ENCODE measurements around the gene NSUN4. TPM values are rescaled to one million over a fixed set of nuclear protein-coding genes. Genes with fewer than 3 reads are reported as not detected.

Gene NSUN4
- total and polyA plus RNA-seq, 4 donors = 12.2 to 17.5 (median 13.8) TPM

DNA sequence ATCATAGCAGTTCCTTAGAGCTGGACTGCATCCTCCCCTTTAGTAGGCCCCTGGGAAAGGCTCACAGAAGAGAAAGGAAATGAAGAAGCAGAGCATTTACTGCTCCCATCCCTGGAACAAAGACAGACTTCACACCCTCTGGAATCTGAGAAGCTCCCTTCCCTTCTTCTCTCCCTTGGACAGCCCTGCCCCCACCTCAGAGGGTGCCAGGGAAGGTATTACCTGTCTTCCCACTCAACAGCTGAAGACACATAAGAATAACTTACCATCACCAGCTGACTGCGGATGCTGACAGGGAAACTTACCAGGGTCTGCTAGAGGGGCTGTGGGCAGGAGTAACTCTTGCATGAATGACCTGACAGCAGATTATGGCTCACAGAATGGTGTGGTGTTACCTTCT is 39.4 kb downstream of the NSUN4 start:
- WGBS (ENCODE audit: insufficient coverage) = no CpG with 5 or more reads among the region's 1 CpG
- Histone ChIP-seq H3K27me3 (ENCODE audit: control insufficient read depth, insufficient read depth, low read length) (no peaks in the 10 kb centered on the region), H3K27ac (ENCODE audit: low read depth, low read length) (no peak overlapping the region), H3K4me1 (ENCODE audit: control insufficient read depth, insufficient read depth, low read length) (no peaks in the 10 kb centered on the region), H3K36me3 (ENCODE audit: control insufficient read depth, insufficient read depth, low read length) (no peaks in the 10 kb centered on the region), H3K9me3 (ENCODE audit: control insufficient read depth, insufficient read depth, low read length) (no peaks in the 10 kb centered on the region), H3K4me3 (ENCODE audit: low read depth, low read length) (no peak overlapping the region)
- DNase-seq (ENCODE audit: low read depth in 4 of 6, low spot score in 6 of 6) = no peak

DNA sequence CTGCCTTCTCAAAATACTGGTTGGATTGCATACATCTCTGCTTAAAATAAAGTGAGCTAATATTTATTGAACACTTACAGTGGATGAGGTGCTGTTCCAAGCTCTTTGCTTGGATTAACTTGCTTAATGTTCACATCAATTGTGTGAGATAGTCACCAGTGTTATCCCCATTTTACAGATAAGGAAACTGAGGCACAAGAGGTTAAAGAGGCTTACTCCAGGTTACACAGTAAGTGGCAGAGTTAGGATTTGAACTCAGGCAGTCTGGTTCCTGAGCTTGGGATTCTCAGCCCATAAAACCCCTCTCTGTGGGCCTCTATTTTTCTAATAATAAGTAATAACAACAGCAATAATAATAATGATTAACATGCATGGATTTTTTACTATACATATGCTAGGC is 39.9 kb downstream of the NSUN4 start:
- no peaks in the 10 kb centered on the region for H3K27me3 ChIP-seq (ENCODE audit: control insufficient read depth, insufficient read depth, low read length)
- no peaks in the 10 kb centered on the region for H3K4me1 ChIP-seq (ENCODE audit: control insufficient read depth, insufficient read depth, low read length)
- H3K36me3 ChIP-seq (ENCODE audit: control insufficient read depth, insufficient read depth, low read length) = no peaks in the 10 kb centered on the region
- no peaks in the 10 kb centered on the region for H3K9me3 ChIP-seq (ENCODE audit: control insufficient read depth, insufficient read depth, low read length)
- DNase-seq (ENCODE audit: low read depth in 4 of 6, low spot score in 6 of 6) = no peak
- H3K27ac ChIP-seq (ENCODE audit: low read depth, low read length) = no peak overlapping the region
- no peak overlapping the region for H3K4me3 ChIP-seq (ENCODE audit: low read depth, low read length)

DNA sequence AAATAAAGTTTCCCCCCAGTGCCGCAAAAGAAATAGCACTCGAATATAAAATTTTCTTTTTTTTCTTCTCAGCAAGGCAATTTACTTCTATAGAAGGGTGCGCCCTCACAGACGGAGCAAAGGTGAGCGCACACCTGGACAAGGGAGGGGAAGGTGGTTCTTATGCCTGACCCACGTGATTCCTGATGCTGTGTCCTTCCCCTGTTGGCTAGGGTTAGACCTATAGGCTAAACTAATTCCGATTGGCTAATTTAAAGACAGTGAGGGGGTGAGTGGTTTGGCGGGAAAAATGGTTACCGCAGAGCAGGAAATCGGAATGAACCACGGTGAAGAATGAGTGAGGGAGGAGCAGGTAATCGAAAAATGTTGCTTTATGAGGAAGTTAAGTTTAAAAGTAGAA is 52.9 kb downstream of the NSUN4 start:
- peak in 1 of 6 donors; percentile 52 for DNase-seq (ENCODE audit: low read depth in 4 of 6, low spot score in 6 of 6)
- no peak overlapping the region for H3K27ac ChIP-seq (ENCODE audit: low read depth, low read length)
- H3K27me3 ChIP-seq (ENCODE audit: control insufficient read depth, insufficient read depth, low read length) = no peaks in the 10 kb centered on the region
- 70% methylated on average over 10 of the region's 12 CpGs for WGBS (ENCODE audit: insufficient coverage)
- H3K9me3 ChIP-seq (ENCODE audit: control insufficient read depth, insufficient read depth, low read length) = no peaks in the 10 kb centered on the region
- H3K4me1 ChIP-seq (ENCODE audit: control insufficient read depth, insufficient read depth, low read length) = peaks cover 27% of the 10 kb centered on the region
- no peaks in the 10 kb centered on the region for H3K36me3 ChIP-seq (ENCODE audit: control insufficient read depth, insufficient read depth, low read length)
- H3K4me3 ChIP-seq (ENCODE audit: low read depth, low read length) = peak overlapping the region; percentile 55

DNA sequence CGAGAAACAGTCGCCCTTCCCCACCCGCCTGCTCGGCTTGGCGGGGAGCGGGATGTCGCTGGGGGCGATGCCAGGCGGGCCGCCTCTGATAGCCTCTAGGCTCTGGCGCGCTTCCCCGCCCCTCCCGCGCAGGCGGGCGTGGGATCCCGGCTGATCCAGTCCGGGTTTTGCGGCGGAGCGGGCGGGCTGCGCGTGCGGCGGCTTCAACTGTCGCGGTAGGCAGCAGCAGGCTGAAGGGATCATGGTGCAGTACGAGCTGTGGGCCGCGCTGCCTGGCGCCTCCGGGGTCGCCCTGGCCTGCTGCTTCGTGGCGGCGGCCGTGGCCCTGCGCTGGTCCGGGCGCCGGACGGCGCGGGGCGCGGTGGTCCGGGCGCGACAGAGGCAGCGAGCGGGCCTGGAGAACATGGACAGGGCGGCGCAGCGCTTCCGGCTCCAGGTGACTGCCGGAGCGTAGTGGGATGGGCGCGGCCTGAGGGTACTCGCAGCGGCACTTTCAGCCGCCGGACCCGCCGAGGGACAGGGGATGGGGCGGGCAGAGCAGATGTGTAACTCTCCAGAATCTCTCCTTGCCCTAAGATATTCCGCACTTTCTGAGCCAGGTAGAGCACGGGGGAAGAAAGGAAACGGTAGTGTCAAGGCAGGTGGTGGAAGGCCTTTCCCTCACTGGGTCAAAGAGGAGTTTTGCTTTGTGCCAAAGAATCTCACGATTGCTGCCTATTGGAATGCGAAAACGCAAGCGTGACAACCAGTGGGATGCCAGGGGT is 53.7 kb downstream of the NSUN4 start, which contains the start of gene FAAH:
Gene FAAH, plus strand, starts transcription at position 210 of the 764 bp plus-strand sequence. Its CDS starts 32 bp downstream, at position 242.
- peak within 1 kb of the TSS; percentile 55 for H3K4me3 ChIP-seq (ENCODE audit: low read depth, low read length)
- H3K9me3 ChIP-seq (ENCODE audit: control insufficient read depth, insufficient read depth, low read length) = no peaks in the 10 kb centered on the region
- peak in 5 of 6 donors; percentile 43 to 93 (median 71) for DNase-seq (ENCODE audit: low read depth in 4 of 6, low spot score in 6 of 6)
- H3K27me3 ChIP-seq (ENCODE audit: control insufficient read depth, insufficient read depth, low read length) = no peaks in the 10 kb centered on the region
- H3K4me1 ChIP-seq (ENCODE audit: control insufficient read depth, insufficient read depth, low read length) = peaks cover 27% of the 10 kb centered on the region
- WGBS (ENCODE audit: insufficient coverage) = under 1% methylated on average over 74 of the region's 75 CpGs
- no peaks in the 10 kb centered on the region for H3K36me3 ChIP-seq (ENCODE audit: control insufficient read depth, insufficient read depth, low read length)
- H3K27ac ChIP-seq (ENCODE audit: low read depth, low read length) = no peak within 1 kb of the TSS

DNA sequence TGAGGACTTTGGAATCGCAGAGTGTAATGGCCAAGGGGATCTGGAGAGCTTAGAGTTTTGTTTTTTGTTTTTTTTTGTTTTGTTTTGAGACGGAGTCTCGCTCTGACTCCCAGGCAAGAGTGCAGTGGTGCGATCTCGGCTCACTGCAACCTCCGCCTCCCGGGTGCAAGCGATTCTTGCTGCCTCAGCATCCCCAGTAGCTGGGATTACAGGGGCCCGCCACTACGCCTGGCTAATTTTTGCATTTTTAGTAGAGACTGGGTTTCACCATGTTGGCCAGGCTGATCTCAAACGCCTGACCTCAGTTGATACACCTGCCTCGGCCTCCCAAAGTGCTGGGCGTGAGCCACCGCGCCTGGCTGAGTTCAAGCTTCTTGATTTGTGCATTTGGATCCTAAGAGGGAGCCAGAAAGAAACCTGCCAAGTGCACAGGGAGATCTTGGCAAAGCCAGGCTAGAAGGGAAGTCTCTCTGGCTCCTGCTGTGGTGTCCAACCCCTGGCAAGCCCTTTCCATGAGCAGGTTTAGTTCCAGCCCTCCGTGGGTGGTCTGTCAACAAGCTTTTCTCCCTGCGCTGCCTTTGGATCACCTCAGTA is 54.4 kb downstream of the NSUN4 start:
- no peaks in the 10 kb centered on the region for H3K36me3 ChIP-seq (ENCODE audit: control insufficient read depth, insufficient read depth, low read length)
- H3K9me3 ChIP-seq (ENCODE audit: control insufficient read depth, insufficient read depth, low read length) = no peaks in the 10 kb centered on the region
- 15% methylated on average over 17 of the region's 17 CpGs for WGBS (ENCODE audit: insufficient coverage)
- peak in 5 of 6 donors; percentile 33 to 80 (median 44) for DNase-seq (ENCODE audit: low read depth in 4 of 6, low spot score in 6 of 6)
- H3K4me3 ChIP-seq (ENCODE audit: low read depth, low read length) = peak overlapping the region; percentile 55
- H3K27me3 ChIP-seq (ENCODE audit: control insufficient read depth, insufficient read depth, low read length) = no peaks in the 10 kb centered on the region
- H3K4me1 ChIP-seq (ENCODE audit: control insufficient read depth, insufficient read depth, low read length) = peaks cover 27% of the 10 kb centered on the region
- H3K27ac ChIP-seq (ENCODE audit: low read depth, low read length) = no peak overlapping the region

DNA sequence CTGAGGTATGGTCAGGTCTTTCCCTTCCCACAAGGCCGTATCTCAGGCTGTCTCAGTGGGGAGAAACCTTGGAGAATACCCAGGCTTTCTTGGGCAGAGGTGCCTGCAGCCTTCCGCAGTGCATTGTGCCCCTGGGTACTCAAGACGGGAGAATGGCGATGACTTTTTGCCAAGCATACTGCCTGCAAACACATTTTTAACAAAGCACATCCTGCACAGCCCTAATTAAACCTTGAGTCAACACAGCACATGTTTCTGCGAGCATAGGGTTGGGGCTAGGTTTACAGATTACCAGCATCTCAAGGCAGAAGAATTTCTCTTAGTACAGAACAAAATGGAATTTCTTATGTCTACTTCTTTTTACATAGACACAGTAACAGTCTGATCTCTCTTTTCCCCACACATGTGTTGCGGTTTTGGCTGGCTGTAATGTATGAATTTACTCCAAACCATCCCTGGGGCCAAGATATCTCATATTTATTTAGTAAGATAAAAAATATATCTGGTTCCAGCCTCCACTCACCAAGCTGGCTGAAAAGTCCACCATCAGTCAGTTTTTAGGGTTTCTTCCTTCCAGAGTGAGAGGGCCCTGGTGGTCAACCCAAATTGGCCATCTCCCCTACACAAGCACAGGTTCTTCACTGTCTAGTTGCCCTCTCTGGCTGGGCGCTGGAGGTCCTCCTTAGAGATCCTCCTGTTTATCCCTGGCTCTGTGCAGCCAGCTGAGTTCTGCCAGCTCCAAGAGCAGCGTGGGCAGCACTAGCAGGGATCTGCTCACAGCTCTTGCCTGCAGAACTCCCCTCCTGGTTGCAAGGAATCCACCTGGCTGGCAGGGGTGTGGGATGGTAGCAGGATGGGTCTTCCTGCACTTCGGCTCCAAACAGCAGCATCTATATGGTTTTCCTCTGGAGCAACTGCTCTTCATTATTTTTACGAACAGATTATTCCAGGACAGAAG is 56.1 kb downstream of the NSUN4 start:
- WGBS (ENCODE audit: insufficient coverage) = 69% methylated on average over 7 of the region's 10 CpGs
- no peaks in the 10 kb centered on the region for H3K9me3 ChIP-seq (ENCODE audit: control insufficient read depth, insufficient read depth, low read length)
- H3K27me3 ChIP-seq (ENCODE audit: control insufficient read depth, insufficient read depth, low read length) = no peaks in the 10 kb centered on the region
- no peak for DNase-seq (ENCODE audit: low read depth in 4 of 6, low spot score in 6 of 6)
- no peak overlapping the region for H3K4me3 ChIP-seq (ENCODE audit: low read depth, low read length)
- no peak overlapping the region for H3K27ac ChIP-seq (ENCODE audit: low read depth, low read length)
- H3K36me3 ChIP-seq (ENCODE audit: control insufficient read depth, insufficient read depth, low read length) = no peaks in the 10 kb centered on the region
- H3K4me1 ChIP-seq (ENCODE audit: control insufficient read depth, insufficient read depth, low read length) = peaks cover 32% of the 10 kb centered on the region

DNA sequence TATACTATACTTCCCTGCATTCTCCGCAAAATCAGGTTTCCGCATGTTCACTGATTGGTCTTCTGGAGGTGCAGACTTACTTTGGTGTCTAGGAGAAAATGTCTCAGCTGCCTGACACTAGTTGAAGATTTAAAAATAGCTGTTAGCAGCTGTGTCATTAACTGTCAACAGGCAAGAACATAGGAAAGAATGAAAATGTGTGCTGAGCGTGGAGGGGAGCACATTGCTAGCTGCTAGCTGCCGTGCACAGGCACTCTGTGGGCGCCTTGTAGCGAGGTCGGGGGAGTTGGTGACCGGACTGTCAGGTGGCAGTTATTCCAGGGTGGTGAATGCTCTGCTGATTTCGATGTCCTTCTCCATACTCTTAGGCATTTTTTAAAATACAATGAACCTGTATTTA is 58.7 kb downstream of the NSUN4 start:
- Histone ChIP-seq H3K27me3 (ENCODE audit: control insufficient read depth, insufficient read depth, low read length) (no peaks in the 10 kb centered on the region), H3K4me1 (ENCODE audit: control insufficient read depth, insufficient read depth, low read length) (peaks cover 35% of the 10 kb centered on the region), H3K27ac (ENCODE audit: low read depth, low read length) (no peak overlapping the region), H3K9me3 (ENCODE audit: control insufficient read depth, insufficient read depth, low read length) (no peaks in the 10 kb centered on the region), H3K4me3 (ENCODE audit: low read depth, low read length) (no peak overlapping the region), H3K36me3 (ENCODE audit: control insufficient read depth, insufficient read depth, low read length) (peaks cover 8% of the 10 kb centered on the region)
- WGBS (ENCODE audit: insufficient coverage) = 44% methylated on average over 2 of the region's 9 CpGs
- DNase-seq (ENCODE audit: low read depth in 4 of 6, low spot score in 6 of 6) = no peak

DNA sequence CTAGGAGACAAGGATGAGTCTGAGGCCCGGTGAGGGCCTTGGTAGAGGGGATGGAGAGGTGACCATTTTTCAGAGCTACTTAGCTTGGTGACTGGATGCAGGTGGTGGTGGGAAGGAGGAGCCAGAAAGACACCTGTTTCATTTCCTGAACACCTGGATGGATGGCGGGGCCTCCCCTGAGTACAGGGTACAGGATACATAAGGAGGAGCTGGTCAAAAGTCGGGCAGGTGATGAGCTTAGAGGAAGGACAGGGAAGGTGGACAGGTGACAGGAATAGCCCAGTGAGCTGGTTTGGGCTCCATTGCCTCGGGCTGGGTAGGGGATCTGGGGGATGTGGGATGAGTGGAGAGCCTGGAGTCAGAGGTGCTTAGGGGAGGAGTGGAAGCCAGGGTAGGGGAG is 59.8 kb downstream of the NSUN4 start:
- Histone ChIP-seq H3K27me3 (ENCODE audit: control insufficient read depth, insufficient read depth, low read length) (no peaks in the 10 kb centered on the region), H3K4me3 (ENCODE audit: low read depth, low read length) (no peak overlapping the region), H3K4me1 (ENCODE audit: control insufficient read depth, insufficient read depth, low read length) (peaks cover 24% of the 10 kb centered on the region), H3K9me3 (ENCODE audit: control insufficient read depth, insufficient read depth, low read length) (no peaks in the 10 kb centered on the region), H3K36me3 (ENCODE audit: control insufficient read depth, insufficient read depth, low read length) (peaks cover 15% of the 10 kb centered on the region), H3K27ac (ENCODE audit: low read depth, low read length) (no peak overlapping the region)
- WGBS (ENCODE audit: insufficient coverage) = 59% methylated on average over 4 of the region's 4 CpGs
- DNase-seq (ENCODE audit: low read depth in 4 of 6, low spot score in 6 of 6) = no peak

DNA sequence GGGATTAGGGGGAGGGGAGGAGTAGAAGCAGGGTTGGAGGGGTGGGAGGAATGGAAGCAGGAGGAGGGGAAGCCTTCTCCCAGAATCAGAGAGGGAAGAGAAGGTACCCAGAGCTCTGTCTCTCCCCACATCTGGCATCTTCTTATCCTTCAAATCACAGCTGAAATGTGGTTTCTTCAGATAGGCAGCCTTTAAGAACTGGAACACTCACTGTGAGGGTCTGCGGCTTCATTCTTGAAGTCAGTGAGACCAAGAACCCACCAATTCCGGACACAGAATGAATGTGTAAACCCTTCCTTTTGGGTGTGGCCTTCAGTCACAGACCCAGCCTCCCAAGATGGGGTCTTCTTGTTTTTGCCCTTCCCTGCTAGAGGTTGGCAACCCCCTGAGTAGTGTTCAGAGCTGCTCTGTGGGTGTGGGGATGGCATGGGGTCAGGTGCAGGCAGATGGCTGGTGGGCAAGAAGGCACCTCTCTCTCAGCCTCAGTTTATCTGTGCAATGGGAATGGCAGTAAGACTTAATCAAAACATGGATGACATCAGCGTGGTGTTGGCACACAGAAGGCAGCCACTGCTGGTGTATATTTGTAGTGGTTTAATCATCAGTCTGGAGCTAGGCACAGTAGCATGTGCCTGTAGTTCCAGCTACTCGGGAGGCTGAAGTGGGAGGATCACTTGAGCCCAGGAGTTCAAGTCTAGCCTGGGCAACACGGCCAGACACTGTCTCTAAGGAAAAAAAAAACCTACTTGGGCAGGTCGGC is 60.7 kb downstream of the NSUN4 start:
- H3K9me3 ChIP-seq (ENCODE audit: control insufficient read depth, insufficient read depth, low read length) = no peaks in the 10 kb centered on the region
- H3K27me3 ChIP-seq (ENCODE audit: control insufficient read depth, insufficient read depth, low read length) = no peaks in the 10 kb centered on the region
- H3K36me3 ChIP-seq (ENCODE audit: control insufficient read depth, insufficient read depth, low read length) = peaks cover 23% of the 10 kb centered on the region
- H3K4me1 ChIP-seq (ENCODE audit: control insufficient read depth, insufficient read depth, low read length) = peaks cover 24% of the 10 kb centered on the region
- 61% methylated on average over 5 of the region's 6 CpGs for WGBS (ENCODE audit: insufficient coverage)
- H3K4me3 ChIP-seq (ENCODE audit: low read depth, low read length) = no peak overlapping the region
- H3K27ac ChIP-seq (ENCODE audit: low read depth, low read length) = no peak overlapping the region
- no peak for DNase-seq (ENCODE audit: low read depth in 4 of 6, low spot score in 6 of 6)
